Measurements from ENCODE around the gene RHOD.

- no peak for TF ChIP-seq POLR2A (IDR thresholded peaks at IDR 0.05; ENCODE audit: low read depth, low read length)
- TF ChIP-seq POLR2AphosphoS5 (IDR thresholded peaks at IDR 0.05; ENCODE audit: low read depth, low read length) = no peak
- TF ChIP-seq TAF1 (IDR thresholded peaks at IDR 0.05; ENCODE audit: low read depth, low read length) = no peak
- no peak for TF ChIP-seq SPI1 (IDR thresholded peaks at IDR 0.05; ENCODE audit: low read depth, low read length)
Observed at GRCh38 chr11:67119585-67120391, 63.1 kb downstream of the RHOD start.
